SIG-M5 treated with dmso at 0.1 percent for 504 hours (cell line): ENCODE data around the gene SPAG9.

Source experiments
- DNase-seq: peaks from one replicate; lab custom pipeline; 2025; ENCODE audit not compliant: unreplicated experiment; lab: John Stamatoyannopoulos, UW

SPAG9 gene

DNA sequence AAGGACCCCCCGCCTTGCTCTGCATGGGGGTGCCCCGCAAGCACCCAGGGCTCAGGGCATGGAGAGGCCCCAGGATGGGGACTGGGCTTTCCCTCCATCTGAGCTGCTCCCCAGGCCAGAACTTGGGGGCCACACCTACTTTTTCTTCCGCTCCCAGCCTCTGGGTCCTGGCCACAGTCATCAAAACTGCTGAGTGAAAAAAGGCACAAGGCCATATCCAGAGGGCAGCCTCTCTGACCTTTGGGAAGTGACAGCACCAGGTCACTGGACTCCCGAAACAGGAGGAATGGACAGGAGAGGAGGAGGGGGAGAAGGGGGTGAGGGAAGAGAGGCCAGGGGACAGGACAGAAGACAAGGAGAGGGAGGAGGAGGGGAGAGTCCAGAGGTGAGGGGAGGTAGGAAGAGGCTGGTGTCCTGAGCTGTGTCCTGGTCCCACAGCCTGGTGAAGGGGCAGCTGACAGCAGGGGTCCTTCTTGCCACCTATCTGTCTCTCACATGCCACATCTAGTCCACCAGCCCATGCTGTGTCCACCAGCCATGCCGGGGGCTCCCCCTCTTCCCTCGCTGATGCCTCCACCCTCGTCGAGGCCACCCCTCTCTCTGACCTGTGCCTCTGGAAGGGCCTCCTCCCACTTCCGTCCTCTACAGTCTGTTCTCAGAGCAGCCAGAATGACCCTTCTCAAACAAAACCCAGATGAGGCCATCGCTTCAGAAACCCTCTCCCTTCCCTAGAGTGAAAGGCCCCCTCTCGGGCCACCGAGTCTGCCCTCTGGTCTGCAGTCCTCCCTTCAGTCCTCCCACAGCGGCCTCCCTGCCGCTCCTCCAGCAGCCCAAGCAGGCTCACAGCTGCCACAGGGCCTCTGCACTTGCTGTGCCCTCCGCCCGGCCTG is 180.6 kb downstream of the SPAG9 start:
- no peak for DNase-seq

DNA sequence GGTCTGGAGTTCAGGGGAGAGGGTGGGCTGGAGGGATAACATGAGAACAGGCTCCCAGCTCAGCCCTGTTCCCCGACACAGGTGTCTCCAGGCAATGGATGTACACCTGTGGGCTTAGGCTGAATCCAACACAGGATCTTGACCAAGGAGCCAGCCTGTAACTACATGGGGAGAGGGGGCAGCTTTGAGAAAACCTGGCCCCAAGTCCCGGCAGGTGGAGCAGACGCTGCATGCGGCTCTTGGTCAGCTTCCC is 181.2 kb downstream of the SPAG9 start:
- DNase-seq = no peak

DNA sequence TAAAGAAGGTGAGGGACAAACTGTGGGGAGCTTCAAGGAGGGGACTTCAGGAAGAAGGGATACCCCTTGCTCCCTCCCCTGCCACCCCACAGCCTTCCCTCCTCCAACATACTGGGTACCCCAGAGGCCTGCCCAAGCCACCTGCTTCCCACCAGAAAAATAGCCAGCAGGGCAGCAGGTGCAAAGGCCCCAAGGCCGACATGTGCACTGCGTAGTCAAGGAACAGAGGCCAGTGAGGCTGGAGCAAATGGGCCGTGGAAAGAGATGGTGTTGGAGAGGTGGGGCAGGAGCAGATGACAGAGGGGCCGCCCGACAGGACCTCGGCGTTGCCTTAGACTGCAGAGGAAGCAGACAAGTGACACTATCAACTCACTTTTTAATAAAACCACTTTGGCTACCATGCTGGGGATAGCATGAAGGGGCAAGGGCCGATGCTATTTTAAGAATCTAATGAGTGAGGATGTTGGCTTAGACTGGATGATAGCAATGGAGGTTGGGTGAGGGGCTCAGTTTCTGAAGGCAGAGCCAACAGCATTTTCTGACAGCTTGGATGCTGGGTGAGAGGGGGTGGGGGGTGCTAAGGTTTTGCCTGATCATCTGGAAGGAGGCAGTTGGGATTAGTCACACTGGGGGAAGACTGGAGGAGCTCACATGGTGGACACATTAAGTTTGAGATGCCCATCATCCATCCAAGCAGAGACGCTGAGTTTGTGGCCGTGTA is 181.7 kb downstream of the SPAG9 start:
- DNase-seq = no peak

DNA sequence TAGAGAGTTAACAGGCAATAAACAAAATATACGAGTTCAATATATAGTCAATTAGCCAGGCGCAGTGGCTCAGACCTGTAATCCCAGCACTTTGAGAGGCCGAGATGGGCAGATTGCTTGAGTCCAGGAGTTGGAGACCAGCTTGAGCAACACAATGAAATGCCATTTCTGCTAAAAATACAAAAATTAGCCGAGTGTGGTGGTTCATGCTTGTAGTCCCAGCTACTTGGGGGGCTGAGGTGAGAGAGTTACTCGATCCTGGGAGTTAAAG is 184.7 kb downstream of the SPAG9 start:
- DNase-seq = no peak

DNA sequence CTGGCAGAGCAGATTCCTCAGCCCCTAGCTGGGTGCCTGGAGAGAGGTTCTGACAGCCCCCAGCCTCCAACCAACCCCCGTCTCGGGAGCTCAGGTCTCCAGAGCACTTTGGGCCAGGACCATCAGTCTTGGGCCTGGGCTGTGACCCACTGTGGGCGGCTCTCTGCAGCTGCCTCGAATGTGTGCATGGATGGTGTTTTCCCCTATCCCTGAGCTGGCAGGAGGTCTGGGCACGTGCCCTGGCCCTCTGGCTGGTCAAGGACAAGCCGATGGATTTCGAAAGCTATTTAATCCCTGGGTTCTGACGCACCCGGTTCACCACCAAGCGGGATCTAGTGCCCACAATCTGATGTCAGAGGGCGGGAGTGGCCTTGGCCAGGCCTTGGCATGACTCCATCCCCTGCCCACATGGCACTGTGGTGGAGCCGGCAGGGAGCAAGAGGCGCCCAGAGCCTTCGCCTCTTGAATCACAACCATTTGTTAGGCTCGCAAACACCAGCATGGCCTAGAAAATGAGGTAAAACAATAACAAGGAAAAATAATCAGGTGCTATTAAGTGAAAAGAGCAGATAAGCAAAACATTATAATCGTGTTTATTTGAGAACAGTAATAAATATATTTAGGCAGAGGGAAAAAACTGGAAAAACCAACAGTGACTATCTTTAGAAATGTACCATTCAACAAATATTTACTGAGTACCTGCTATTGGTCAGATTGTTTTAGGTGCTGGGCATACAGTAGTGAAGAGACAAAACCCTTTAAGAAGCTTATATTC is 185.3 kb downstream of the SPAG9 start:
- DNase-seq = peak; percentile 28

DNA sequence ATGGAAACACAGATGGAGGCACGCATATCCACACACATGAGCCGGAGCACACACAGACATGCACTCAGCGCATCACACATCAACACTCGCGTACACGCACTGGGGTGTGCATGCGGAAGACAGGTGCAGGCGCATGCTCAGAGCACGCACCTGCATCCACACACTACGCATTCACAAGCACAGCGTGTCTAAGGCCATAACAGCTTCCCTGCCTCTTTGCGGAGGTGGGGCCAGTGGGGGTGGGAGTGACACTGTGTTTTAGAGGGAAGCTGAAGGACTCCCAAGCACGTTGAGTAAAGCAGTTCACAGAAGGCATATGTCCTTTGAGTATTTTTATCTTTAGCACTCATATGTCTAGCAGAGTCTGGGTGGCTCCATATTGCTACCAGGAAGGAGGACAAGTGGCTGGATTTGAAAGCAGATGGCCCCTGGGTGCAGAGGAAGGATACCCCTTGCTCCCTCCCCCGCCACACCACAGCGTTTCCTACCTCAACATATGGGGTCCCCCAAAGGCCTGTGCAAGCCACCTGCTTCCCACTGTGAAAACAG is 185.9 kb downstream of the SPAG9 start:
- no peak for DNase-seq

DNA sequence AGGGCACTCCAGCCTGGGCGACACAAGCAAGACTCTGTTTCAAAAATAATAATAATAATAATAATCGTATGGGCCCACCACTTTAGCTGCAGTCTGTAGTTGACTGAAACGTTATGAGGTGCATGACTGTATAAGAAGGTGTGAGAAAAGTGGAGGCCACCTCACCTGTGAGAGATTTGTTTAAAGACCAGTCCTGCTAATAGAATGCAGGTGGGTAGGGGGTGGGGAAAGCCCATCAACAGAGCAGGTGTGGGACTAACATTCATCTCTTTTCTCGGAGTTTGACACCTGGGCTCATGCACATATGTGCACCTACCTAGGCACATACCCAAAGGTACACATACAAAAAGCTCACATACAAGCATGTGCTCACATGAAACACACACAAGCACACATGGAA is 186.5 kb downstream of the SPAG9 start:
- DNase-seq = no peak

DNA sequence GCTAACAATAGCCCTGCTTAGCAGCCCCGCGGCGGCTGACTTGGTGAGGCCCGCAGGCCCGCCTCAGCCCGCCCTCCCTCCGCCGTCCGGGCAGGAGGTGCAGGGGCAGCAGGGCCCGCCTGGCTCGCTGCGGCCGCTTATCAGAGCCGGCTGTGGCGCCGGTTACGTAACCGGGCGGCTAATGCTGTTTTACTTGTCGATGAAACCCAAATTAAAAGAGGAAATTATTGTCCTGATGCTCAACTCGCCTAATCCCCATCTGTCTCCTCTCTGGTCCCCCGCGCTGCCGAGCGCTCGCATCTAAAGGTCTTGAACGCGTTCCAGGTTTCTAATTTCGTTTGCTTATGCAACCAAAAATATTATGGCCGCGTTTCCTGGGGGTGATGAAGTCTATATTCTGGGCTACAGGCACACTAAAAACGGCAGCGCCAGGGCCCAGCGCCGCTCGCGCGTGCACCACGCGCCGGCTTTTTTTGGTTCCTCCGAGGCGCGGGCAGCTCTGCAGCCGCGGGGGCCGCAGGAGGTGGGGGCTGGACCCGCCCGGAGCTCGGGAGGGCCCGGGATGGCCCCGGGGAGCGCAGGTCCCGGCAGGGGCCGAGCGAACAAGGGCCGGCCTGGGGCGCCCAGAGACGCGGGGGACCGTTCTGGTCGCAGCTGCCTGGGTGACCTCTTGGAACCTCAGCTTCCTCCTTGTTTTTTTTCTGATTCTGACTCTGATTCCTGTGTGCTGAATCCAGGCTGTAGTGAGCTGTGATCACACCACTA is 189.3 kb downstream of the SPAG9 start:
- peak; percentile 96 for DNase-seq

DNA sequence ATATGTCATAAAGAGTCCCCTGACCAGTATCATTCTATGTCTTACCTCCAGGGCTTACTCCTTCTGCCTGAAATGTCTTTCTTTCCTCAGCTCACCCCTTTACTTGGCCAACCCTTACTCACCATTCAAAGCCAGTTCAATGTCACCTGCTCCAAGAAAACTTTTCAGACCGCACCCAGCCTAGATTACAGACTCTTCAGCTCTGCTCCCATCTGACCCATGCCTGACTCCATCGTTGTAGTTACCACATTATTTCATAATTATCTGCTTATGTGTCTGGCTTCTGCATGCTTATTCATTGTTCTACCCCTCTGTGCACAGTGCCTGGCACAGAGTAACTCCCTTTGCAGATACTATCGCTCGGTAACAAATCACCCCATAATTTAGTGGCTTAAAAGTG is 192.0 kb downstream of the SPAG9 start:
- peak; percentile 76 for DNase-seq

DNA sequence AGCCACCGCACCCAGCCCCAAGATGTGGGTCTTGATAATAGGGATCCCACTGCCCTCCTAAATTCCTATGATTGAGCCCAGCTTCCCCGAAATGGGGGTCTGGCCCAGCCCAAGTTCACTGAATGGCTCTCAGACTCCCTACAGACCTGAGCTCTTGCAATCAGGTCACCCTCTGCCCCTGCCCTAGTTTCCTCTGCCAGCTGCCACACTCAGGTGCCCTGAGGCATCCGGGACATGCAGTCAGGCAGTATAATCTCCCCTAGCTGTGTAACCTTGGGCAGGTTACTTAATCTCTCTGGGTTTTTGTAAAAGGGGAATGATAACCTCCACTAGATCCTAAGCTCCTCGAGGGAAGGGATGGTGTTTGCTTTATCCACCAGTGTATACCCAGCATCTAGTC is 193.4 kb downstream of the SPAG9 start:
- no peak for DNase-seq

DNA sequence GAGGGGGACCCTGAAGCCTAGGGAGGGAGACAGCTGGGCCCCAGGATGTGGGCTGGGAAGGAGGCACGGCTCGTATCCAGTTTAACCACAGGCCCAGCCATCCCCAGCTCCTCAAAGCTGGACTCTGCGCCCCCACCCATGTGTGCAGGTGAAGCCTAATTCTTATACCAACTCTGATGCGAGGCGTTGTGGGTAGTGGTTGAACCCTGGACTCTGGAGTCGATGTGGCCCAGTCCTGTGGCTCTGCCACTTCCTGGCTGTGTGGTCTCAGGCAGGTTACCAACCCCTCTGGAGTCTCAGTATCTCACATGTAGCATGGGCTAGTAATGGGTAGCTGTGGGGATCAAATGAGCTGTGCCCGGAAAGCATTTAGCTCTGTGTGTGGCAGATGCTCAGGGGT is 194.1 kb downstream of the SPAG9 start:
- DNase-seq = no peak

DNA sequence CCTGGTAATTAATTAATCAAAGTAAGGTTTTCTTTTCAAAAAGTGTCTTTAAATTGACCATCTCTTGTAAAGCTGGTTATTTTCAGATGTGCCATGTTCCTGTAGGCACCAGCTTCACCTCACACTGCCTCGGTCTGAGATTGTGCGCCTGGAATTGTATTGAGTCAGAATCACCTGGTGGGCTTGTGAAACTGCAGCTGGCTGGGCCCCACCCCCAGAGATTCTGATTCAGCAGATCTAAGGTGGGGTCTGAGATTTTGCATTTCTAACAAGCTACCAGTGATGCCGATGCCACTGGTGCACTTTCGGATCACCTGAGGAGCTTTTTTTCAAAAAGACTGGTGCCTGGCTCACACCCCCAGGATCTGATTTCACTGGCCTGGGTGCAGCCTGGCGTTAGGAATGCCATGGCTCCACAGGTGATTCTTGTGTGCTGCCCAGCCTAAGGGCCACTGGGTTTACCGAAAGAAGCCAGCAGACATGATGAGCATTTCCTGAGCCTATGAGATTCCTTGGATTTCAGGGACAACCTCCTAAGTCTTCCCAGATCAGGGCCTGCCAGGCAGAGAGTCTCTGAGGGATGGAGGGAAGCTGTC is 195.3 kb downstream of the SPAG9 start:
- DNase-seq = no peak

DNA sequence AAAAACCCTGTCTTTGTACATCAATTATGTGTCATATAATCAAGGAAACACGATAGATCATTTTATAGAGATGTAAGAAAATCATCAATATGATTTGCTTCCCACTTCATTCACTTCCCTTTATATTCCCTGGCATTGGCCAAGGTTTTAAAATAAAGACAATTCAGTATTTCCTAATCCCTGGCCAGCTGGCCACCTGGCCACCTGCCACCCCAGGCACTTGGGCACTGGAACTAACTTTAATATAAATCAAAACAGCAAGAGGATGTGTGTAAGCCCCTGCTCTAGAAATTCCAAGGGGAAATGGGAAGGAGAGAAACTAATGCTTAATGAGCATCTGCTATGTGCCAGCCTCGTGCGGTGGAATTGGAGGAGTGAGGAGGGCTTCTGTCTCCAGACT is 195.9 kb downstream of the SPAG9 start:
- DNase-seq = no peak

DNA sequence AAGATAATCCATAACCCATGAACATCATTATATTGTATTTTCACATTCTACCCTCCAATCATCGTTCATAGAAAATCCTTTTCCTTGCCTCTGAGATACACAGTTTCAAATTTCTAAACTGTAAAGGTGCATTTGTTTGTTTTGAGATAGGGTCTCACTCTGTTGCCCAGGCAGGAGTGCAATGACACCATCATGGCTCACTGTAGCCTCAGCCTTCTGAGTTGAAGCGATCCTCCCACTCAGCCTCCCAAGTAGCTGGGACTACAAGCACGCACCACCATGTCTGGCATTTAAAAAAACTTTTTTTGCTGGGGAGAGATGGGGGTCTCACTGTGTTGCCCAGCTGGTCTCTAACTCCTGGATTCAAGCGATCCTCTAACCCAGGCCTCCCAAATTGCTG is 196.4 kb downstream of the SPAG9 start:
- no peak for DNase-seq

DNA sequence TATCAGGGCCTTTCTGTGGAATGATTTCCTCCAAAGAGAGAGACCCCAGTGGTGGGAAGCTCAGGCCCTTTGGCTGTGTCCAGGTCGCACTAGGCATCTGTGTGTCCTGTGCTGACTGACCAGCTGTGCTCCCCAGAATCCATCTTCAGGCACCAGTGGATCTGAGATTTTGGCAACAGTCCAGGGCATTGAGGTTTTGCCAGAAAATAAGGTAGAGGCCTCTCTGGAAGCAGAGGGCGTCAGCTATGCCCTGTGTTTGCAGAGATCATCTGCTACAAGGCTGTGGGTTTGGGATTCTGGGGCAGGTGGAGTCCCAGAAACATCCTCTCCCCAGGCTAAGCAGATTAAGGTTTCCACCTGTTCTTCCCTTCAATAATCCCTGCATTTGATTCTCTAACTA is 197.1 kb downstream of the SPAG9 start:
- DNase-seq = no peak

DNA sequence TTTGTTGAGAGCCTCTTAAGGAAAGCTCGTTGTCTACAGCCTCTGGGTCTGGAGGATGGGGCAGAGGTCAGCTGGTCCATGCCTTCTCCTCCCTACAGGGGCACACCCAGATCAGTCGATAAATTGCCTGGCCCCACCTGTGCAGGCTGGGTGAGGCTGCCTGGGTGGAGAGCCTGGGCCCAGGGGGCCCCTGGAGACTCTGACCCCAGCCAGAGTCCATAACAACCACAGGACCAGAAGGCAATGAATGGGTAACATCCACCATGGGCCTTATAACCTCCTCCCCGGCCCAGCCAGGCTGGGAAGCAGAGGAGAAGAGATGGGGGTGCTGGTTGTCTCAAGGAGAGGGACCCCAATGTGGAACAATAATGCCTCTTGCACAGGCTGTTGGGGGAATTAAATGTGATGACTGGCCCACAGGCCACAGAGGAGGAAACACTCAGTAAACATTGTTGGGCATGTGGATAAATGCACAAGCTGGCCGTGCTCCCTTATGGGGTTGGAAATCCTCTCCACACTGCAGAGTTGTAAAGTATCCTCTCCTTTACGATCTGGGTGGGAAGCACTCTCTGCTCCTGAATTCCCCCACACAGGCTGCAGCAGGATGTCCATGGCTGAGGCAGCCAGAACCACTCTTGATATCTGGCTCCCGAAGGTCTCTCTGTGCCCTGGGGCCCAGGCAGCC is 197.8 kb downstream of the SPAG9 start:
- DNase-seq = no peak

DNA sequence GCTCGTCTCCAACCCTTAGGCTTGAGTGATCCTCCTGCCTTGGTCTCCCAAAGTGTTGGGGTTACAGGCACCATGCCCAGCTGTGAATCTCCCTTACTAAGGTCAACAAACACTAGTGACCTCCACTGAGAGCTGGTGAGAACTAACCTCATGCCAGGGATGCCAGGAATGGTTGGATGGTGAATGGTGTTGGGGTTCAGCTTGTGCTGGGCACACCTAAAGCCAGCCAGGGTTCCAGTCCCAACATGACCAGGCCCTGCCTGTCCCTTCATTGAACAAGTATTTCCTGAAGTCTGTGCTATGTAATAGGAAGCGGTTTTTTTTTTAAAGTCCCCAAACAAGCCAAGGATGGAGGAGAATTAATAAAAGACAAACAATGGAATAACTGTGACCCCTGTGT is 198.6 kb downstream of the SPAG9 start:
- DNase-seq = no peak

DNA sequence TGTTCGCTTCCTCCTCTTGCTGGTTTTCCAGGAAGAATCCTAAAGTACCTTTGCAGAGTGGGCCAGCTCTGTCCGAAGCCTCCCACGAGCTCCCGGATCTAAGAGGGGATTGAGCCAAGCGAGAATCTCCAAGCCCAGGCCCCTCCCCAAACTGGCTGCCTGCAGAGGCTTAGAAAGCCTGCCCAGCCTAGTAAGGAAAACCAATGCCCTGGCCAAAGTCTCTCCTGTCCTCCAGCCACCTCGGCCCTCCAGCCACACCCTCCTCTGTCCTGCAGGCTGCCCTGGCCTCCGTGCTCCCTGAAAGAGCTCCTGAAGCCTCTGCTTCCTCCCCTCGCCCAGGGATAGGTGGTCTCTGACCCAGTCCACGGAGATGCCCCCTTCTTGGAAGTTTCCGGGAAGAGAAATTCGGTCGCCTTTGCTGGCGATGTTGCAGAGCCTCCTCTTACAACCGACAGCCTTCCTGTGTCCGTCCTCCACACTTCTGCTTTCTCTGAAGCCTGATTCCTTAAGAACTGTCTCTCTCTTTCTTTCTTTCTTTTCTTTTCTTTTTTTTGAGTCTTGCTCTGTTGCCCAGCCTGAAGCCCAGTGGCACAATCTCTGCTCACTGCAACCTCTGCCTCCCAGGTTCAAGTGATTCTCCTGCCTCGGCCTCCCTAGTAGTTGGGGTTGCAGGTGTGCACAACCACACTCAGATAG is 199.6 kb downstream of the SPAG9 start:
- peak; percentile 32 for DNase-seq

DNA sequence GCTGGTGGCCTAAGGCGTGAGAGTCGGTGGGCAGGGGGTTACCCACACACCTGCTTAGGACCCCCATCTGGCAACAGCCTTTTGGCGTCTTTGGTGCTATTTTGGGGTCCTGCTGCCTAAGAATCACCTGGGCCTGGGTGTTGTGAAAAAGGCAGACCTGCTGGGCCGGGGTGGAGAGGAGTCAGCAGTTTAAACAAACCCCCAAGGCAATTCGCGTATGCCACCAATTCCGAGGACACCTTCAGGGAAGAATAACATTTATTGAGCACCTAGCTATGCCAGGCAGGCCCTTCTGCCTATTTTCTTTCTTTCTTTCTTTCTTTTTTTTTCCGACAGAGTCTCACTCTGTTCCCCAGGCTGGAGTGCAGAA is 200.6 kb downstream of the SPAG9 start:
- peak; percentile 32 for DNase-seq
